HG03060 (cell line): ENCODE results near the gene PAPSS1.

Experiments used
- ATAC-seq: cut with Tn5 transposase; IDR thresholded peaks from one replicate; pipeline ENCODE4 v1.9.1; 2021; ENCODE audit warnings: low read depth, moderate number of reproducible peaks; ENCODE audit not compliant: unreplicated experiment

The PAPSS1 gene

GRCh38 chr4:107631560-107631959 lies 88.5 kb downstream of the PAPSS1 start:
- no peak for ATAC-seq

- ATAC-seq: no peak
These were observed 89.8 kb downstream of the PAPSS1 start for GRCh38 chr4:107630185-107630705.

- no peak for ATAC-seq
These were observed 90.7 kb downstream of the PAPSS1 start for GRCh38 chr4:107629318-107629717.

- no peak for ATAC-seq
These were observed 94.6 kb downstream of the PAPSS1 start for GRCh38 chr4:107625391-107625902.

- ATAC-seq: no peak
These were observed 96.0 kb downstream of the PAPSS1 start for GRCh38 chr4:107624024-107624423.

GRCh38 chr4:107622006-107622405 lies 98.0 kb downstream of the PAPSS1 start:
- ATAC-seq: no peak

- ATAC-seq: no peak
These were observed 100.3 kb downstream of the PAPSS1 start for GRCh38 chr4:107619731-107620130.

- ATAC-seq: no peak
These were observed 101.0 kb downstream of the PAPSS1 start for GRCh38 chr4:107619066-107619465.

- no peak for ATAC-seq
These were observed 101.4 kb downstream of the PAPSS1 start for GRCh38 chr4:107618656-107619055.

- no peak for ATAC-seq
These were observed 103.1 kb downstream of the PAPSS1 start for GRCh38 chr4:107616838-107617389.

- no peak for ATAC-seq
These were observed 104.2 kb downstream of the PAPSS1 start for GRCh38 chr4:107615809-107616208.

- no peak for ATAC-seq
These were observed 116.6 kb downstream of the PAPSS1 start for GRCh38 chr4:107603430-107603829.

- ATAC-seq: no peak
These were observed 119.1 kb downstream of the PAPSS1 start for GRCh38 chr4:107600983-107601382.

GRCh38 chr4:107600436-107600835 lies 119.6 kb downstream of the PAPSS1 start:
- no peak for ATAC-seq

GRCh38 chr4:107599841-107600240 lies 120.2 kb downstream of the PAPSS1 start:
- ATAC-seq: no peak

GRCh38 chr4:107593230-107593629 lies 126.8 kb downstream of the PAPSS1 start:
- ATAC-seq: no peak

GRCh38 chr4:107592519-107592918 lies 127.5 kb downstream of the PAPSS1 start:
- ATAC-seq: peak; percentile 88

GRCh38 chr4:107589269-107589668 lies 130.8 kb downstream of the PAPSS1 start:
- ATAC-seq: no peak

GRCh38 chr4:107586371-107586770 lies 133.7 kb downstream of the PAPSS1 start:
- ATAC-seq: no peak

- ATAC-seq: no peak
These were observed 140.9 kb downstream of the PAPSS1 start for GRCh38 chr4:107579099-107579498.

- no peak for ATAC-seq
These were observed 141.7 kb downstream of the PAPSS1 start for GRCh38 chr4:107578321-107578720.

GRCh38 chr4:107577743-107578142 lies 142.3 kb downstream of the PAPSS1 start:
- ATAC-seq: no peak

- ATAC-seq: no peak
These were observed 144.8 kb downstream of the PAPSS1 start for GRCh38 chr4:107575243-107575642.
